ENCODE results near the gene GALNT9. TPM values are rescaled to one million over a fixed set of nuclear protein-coding genes. Genes with fewer than 3 reads are reported as not detected.
"Not testable (repeated sequence)": the region's sequence is repeated elsewhere in the genome, so short reads cannot be mapped to it uniquely, and the experiment has no call there.

Gene GALNT9
- total and polyA plus RNA-seq, 4 experiments from 2014 or later, result 0.61 TPM; not detected in 3

DNA sequence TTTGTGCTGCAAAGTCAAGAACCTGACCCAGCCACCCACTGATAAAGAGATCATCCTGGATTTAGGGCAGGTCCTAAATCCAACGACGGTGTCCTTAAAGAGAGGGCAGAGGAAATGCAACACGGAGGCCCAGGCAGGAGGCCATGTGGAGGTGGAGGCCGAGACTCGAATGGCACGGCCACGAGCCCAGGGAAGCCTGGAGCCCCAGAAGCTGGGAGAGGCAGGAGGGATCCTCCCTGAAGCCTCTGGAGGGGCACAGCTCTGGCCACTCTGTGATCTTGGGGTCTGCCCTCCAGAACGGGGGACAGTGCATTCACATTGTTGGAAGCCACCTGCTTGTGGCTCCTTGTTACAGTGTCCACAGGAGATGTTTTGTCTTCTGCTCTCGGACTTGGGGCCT is 63.0 kb downstream of the GALNT9 start:
- Mint-ChIP-seq H3K4me1 (no peaks in the 10 kb centered on the region), H3K9me3 (no peaks in the 10 kb centered on the region), H3K27me3 (peaks cover 0 to 5% of the 10 kb centered on the region in 2 donors), H3K4me3 (no peak overlapping the region), H3K36me3 (no peaks in the 10 kb centered on the region), H3K27ac (peak overlapping the region in 1 of 7 donors; percentile 53)
- H3K9me3 ChIP-seq (ENCODE audit: control insufficient read depth in 1 of 2, low read length in 2 of 2), result no peaks in the 10 kb centered on the region
- no peaks in the 10 kb centered on the region for H3K27me3 ChIP-seq (ENCODE audit: insufficient read depth, low read length)
- H3K27ac ChIP-seq (ENCODE audit: low read depth, low read length), result no peak overlapping the region
- H3K36me3 ChIP-seq (ENCODE audit: insufficient read depth, low read length), result no peaks in the 10 kb centered on the region
- DNase-seq, result no peak
- intact Hi-C loops (cut with micrococcal nuclease), result no loop called here
- CTCF ChIA-PET (ENCODE audit: partially characterized antibody), result no interaction called here
- no peaks in the 10 kb centered on the region for H3K4me1 ChIP-seq (ENCODE audit: insufficient read depth, low read length)
- no peak overlapping the region for H3K4me3 ChIP-seq (ENCODE audit: low read length in 2 of 2)
- POLR2A ChIA-PET (ENCODE audit: partially characterized antibody), result no interaction called here

DNA sequence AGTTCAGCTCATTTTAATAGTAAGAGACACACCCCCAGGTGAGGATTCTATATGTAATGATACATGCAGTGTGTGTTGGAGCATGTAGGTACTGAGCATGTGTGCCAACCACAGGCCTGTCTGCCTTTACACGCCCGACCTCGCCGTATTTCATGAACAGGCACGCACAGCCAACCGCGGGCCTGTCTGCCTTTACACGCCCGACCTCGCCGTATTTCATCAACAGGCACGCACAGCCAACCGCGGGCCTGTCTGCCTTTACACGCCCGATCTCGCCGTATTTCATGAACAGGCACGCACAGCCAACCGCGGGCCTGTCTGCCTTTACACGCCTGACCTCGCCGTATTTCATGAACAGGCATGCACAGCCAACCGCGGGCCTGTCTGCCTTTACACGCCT is 63.6 kb downstream of the GALNT9 start:
- H3K9me3 Mint-ChIP-seq; CTCF ChIA-PET (ENCODE audit: partially characterized antibody); H3K27me3 ChIP-seq (ENCODE audit: insufficient read depth, low read length); H3K4me1 Mint-ChIP-seq; DNase-seq; intact Hi-C loops (cut with micrococcal nuclease); H3K4me3 ChIP-seq (ENCODE audit: low read length in 2 of 2); H3K36me3 Mint-ChIP-seq; POLR2A ChIA-PET (ENCODE audit: partially characterized antibody); H3K9me3 ChIP-seq (ENCODE audit: control insufficient read depth in 1 of 2, low read length in 2 of 2); H3K4me3 Mint-ChIP-seq; H3K4me1 ChIP-seq (ENCODE audit: insufficient read depth, low read length); H3K36me3 ChIP-seq (ENCODE audit: insufficient read depth, low read length); H3K27ac ChIP-seq (ENCODE audit: low read depth, low read length); H3K27me3 Mint-ChIP-seq: not testable (repeated sequence)
- H3K27ac Mint-ChIP-seq, result peak overlapping the region in 1 of 7 donors; percentile 53

- H3K36me3 Mint-ChIP-seq, result no peaks in the 10 kb centered on the region
- ChIA-PET POLR2A (ENCODE audit: partially characterized antibody) (no interaction called here), CTCF (ENCODE audit: partially characterized antibody) (no interaction called here)
- Histone ChIP-seq H3K9me3 (ENCODE audit: control insufficient read depth in 1 of 2, low read length in 2 of 2) (no peaks in the 10 kb centered on the region), H3K27me3 (ENCODE audit: insufficient read depth, low read length) (no peaks in the 10 kb centered on the region), H3K36me3 (ENCODE audit: insufficient read depth, low read length) (no peaks in the 10 kb centered on the region), H3K4me1 (ENCODE audit: insufficient read depth, low read length) (no peaks in the 10 kb centered on the region), H3K4me3 (ENCODE audit: low read length in 2 of 2) (no peak overlapping the region), H3K27ac (ENCODE audit: low read depth, low read length) (no peak overlapping the region)
- no peaks in the 10 kb centered on the region for H3K9me3 Mint-ChIP-seq
- no peak for DNase-seq
- peaks cover 0 to 4% of the 10 kb centered on the region in 2 donors for H3K27me3 Mint-ChIP-seq
- intact Hi-C loops (cut with micrococcal nuclease), result no loop called here
- H3K4me3 Mint-ChIP-seq, result no peak overlapping the region
- H3K27ac Mint-ChIP-seq, result no peak overlapping the region
- no peaks in the 10 kb centered on the region for H3K4me1 Mint-ChIP-seq
These were observed 64.2 kb downstream of the GALNT9 start for GRCh38 chr12:132265056-132265800.

DNA sequence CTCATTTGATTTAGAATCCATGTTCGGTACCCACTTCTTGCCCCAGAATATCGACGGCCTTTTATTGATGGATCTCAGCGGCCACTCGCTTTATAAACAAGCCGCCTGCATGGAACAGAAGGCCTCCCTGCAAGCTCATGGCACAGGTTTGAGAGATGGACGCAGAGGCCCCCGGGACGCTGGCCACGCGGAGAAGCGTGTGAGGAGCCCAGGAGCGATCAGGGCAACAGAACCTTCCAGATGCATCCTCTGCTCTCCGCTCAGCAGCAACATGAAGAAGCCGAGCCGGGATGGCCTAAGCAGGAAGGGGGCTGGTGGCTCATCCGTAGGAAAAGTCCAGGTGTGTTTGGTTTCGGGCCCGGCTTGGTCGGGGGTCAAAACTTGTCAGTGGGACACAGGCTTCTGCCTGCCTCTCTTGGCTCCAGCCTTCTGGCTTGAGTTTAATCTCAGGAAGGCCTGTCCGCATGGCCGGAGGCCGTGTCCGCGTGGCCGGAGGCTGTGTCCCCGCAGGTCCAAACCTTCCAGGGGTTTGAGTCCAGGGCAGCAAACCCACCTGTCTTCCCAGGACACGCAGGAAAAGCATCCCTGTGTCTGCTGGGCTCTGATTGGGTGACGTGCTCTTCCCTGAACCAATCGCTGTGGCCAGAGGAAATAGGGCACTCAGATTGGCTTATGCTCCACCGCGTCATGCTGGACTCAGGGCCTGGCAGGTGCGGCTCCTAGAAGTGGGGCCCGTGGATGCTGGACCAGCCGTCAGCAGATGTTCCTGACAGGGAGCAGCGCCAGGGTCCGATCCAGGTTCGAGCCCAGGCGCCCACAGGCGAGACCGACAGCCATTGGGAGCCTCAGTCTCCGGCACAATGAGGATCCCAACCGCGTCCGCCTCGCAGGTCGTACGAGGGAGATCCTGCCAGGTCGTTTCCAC is 65.0 kb downstream of the GALNT9 start:
- H3K27ac Mint-ChIP-seq, result no peak overlapping the region
- peaks cover 0 to 4% of the 10 kb centered on the region in 2 donors for H3K27me3 Mint-ChIP-seq

DNA sequence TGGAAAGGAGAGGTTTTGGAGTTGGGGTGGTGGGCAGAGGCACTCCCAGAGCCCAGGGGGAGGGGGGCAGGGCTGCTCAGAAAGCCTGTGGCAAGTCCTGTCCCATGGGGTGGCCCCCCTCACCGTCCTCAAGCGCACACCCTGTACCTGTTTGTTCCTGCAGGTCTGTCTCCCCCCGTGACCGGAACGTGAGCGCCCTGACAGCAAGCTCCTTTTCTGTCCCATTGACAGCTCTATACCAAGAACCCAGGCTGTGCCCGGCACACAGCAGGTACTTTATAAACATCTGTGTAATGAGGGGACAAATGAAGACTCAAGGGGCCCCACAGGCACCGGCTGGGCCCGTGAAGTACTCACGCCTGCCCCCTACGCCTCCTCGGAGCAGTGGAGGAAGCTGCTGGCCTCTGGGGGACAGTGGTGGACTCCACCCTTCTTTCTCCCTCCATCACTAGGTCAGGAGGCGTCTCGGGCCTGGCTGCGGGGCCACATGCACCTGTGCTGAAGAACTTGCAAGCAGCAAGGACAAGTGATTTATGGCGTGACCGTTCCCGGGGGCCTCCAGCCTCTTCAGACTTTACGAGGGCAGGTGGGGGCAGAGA is 65.8 kb downstream of the GALNT9 start:
- H3K4me1 Mint-ChIP-seq, result no peaks in the 10 kb centered on the region
- ChIA-PET CTCF (ENCODE audit: partially characterized antibody) (no interaction called here), POLR2A (ENCODE audit: partially characterized antibody) (no interaction called here)
- H3K4me1 ChIP-seq (ENCODE audit: insufficient read depth, low read length), result no peaks in the 10 kb centered on the region
- no peaks in the 10 kb centered on the region for H3K36me3 Mint-ChIP-seq
- H3K27me3 ChIP-seq (ENCODE audit: insufficient read depth, low read length), result no peaks in the 10 kb centered on the region
- no peaks in the 10 kb centered on the region for H3K9me3 Mint-ChIP-seq
- no peaks in the 10 kb centered on the region for H3K9me3 ChIP-seq (ENCODE audit: control insufficient read depth in 1 of 2, low read length in 2 of 2)
- H3K27ac ChIP-seq (ENCODE audit: low read depth, low read length), result no peak overlapping the region
- H3K4me3 ChIP-seq (ENCODE audit: low read length in 2 of 2), result no peak overlapping the region
- DNase-seq, result no peak
- no peak overlapping the region for H3K27ac Mint-ChIP-seq
- H3K27me3 Mint-ChIP-seq, result peaks cover 3 to 7% of the 10 kb centered on the region in 2 donors
- no peak overlapping the region for H3K4me3 Mint-ChIP-seq
- intact Hi-C loops (cut with micrococcal nuclease), result no loop called here
- no peaks in the 10 kb centered on the region for H3K36me3 ChIP-seq (ENCODE audit: insufficient read depth, low read length)

More for the DNA sequence above, 65.0 kb downstream of the GALNT9 start:
- Histone ChIP-seq H3K36me3 (ENCODE audit: insufficient read depth, low read length) (no peaks in the 10 kb centered on the region), H3K9me3 (ENCODE audit: control insufficient read depth in 1 of 2, low read length in 2 of 2) (no peaks in the 10 kb centered on the region), H3K4me1 (ENCODE audit: insufficient read depth, low read length) (no peaks in the 10 kb centered on the region), H3K27ac (ENCODE audit: low read depth, low read length) (no peak overlapping the region), H3K27me3 (ENCODE audit: insufficient read depth, low read length) (no peaks in the 10 kb centered on the region), H3K4me3 (ENCODE audit: low read length in 2 of 2) (no peak overlapping the region)
- Mint-ChIP-seq H3K4me1 (no peaks in the 10 kb centered on the region), H3K36me3 (no peaks in the 10 kb centered on the region), H3K9me3 (no peaks in the 10 kb centered on the region), H3K4me3 (no peak overlapping the region)
- ChIA-PET CTCF (ENCODE audit: partially characterized antibody) (no interaction called here), POLR2A (ENCODE audit: partially characterized antibody) (no interaction called here)
- intact Hi-C loops (cut with micrococcal nuclease), result no loop called here
- no peak for DNase-seq

- intact Hi-C loops (cut with micrococcal nuclease), result no loop called here
- H3K9me3 Mint-ChIP-seq, result no peaks in the 10 kb centered on the region
These were observed 66.4 kb downstream of the GALNT9 start for GRCh38 chr12:132263061-132263360.

DNA sequence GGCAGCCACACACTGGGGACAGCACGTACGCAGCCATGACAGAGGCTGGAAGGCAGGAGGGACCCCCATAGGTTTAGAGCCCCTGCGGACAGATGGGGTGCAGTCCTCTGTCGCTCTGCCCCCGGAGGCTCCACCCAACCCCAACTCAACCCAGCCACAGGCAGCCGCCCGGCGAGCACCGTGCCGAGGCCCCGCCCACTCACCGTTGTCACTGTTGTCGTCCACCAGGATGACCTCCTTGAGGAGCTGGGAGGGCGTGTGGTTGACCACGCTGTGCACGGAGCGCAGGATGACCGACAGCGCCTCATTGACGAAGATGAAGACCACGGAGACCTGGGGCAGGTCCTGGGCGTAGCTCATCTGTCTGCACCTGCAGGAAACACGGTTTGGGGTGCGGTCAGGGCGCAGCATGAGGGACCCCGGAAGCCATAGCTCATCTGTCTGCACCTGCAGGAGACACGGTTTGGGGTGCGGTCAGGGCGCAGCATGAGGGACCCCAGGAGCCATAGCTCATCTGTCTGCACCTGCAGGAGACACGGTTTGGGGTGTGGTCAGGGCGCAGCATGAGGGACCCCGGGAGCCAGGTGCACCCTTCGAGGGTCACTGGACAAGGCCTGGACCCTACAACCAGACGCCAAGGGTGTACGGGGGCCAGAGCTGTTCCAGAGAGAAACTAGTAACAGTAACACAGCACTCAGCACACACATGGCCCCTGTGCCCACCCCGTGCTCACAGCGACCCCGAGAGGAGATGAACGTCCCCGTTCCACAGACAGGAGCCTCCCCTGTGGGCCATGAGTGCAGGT is 66.9 kb downstream of the GALNT9 start:
- no peaks in the 10 kb centered on the region for H3K27me3 ChIP-seq (ENCODE audit: insufficient read depth, low read length)
- ChIA-PET POLR2A (ENCODE audit: partially characterized antibody) (no interaction called here), CTCF (ENCODE audit: partially characterized antibody) (no interaction called here)
- no peak for DNase-seq
- peaks cover 7 to 10% of the 10 kb centered on the region in 2 donors for H3K27me3 Mint-ChIP-seq
- no peaks in the 10 kb centered on the region for H3K9me3 Mint-ChIP-seq
- no peaks in the 10 kb centered on the region for H3K36me3 Mint-ChIP-seq
- no peaks in the 10 kb centered on the region for H3K9me3 ChIP-seq (ENCODE audit: control insufficient read depth in 1 of 2, low read length in 2 of 2)
- no peaks in the 10 kb centered on the region for H3K4me1 Mint-ChIP-seq
- H3K4me3 ChIP-seq (ENCODE audit: low read length in 2 of 2), result no peak overlapping the region
- intact Hi-C loops (cut with micrococcal nuclease), result no loop called here
- H3K36me3 ChIP-seq (ENCODE audit: insufficient read depth, low read length), result no peaks in the 10 kb centered on the region
- no peaks in the 10 kb centered on the region for H3K4me1 ChIP-seq (ENCODE audit: insufficient read depth, low read length)
- H3K27ac ChIP-seq (ENCODE audit: low read depth, low read length), result no peak overlapping the region
- H3K4me3 Mint-ChIP-seq, result no peak overlapping the region
- H3K27ac Mint-ChIP-seq, result no peak overlapping the region

More at GRCh38 chr12:132263061-132263360, 66.4 kb downstream of the GALNT9 start:
- no peak overlapping the region for H3K27ac Mint-ChIP-seq
- H3K4me3 Mint-ChIP-seq, result no peak overlapping the region
- Histone ChIP-seq H3K27me3 (ENCODE audit: insufficient read depth, low read length) (no peaks in the 10 kb centered on the region), H3K4me1 (ENCODE audit: insufficient read depth, low read length) (no peaks in the 10 kb centered on the region), H3K4me3 (ENCODE audit: low read length in 2 of 2) (no peak overlapping the region), H3K36me3 (ENCODE audit: insufficient read depth, low read length) (no peaks in the 10 kb centered on the region), H3K9me3 (ENCODE audit: control insufficient read depth in 1 of 2, low read length in 2 of 2) (no peaks in the 10 kb centered on the region), H3K27ac (ENCODE audit: low read depth, low read length) (no peak overlapping the region)
- no peak for DNase-seq
- ChIA-PET POLR2A (ENCODE audit: partially characterized antibody) (no interaction called here), CTCF (ENCODE audit: partially characterized antibody) (no interaction called here)
- H3K36me3 Mint-ChIP-seq, result no peaks in the 10 kb centered on the region
- H3K27me3 Mint-ChIP-seq, result peaks cover 7 to 10% of the 10 kb centered on the region in 2 donors
- H3K4me1 Mint-ChIP-seq, result no peaks in the 10 kb centered on the region

Data from CD4-positive, alpha-beta memory T cell (primary cell).